GM12878 (cell line): Measurements from ENCODE around the gene IER3. TPM values are rescaled to one million over a fixed set of nuclear protein-coding genes. Genes with fewer than 3 reads are reported as not detected.

Experiments used
- ATAC-seq: fragments of 200-7000 bp; cut with Tn5 transposase; 3 replicates; pipeline ENCODE4 v1.9.1; 2020; ENCODE audit warnings: mild to moderate bottlenecking, moderate library complexity
- BruUV-seq: library from RNA; stranded (reverse); fragments of 400-500 nt; replicated peaks from 2 replicates; lab custom pipeline; 2021; lab: Mats Ljungman, UMichigan
- CTCF ChIA-PET: fragments of 300-600 bp; sonication (Branson Sonifier 250); formaldehyde crosslinking; extraction: SDS; loops from one replicate; lab custom pipeline; 2021; ENCODE audit warnings: inconsistent platforms; lab: Yijun Ruan, JAX
- POLR2A ChIA-PET: fragments of 350-600 bp; formaldehyde crosslinking; extraction: SDS; loops from one replicate; lab custom pipeline; 2021; ENCODE audit warnings: inconsistent platforms; lab: Charles Lee
- RAD21 ChIA-PET: fragments of 300-600 bp; sonication (Branson Sonifier 250); formaldehyde crosslinking; loops from one replicate; lab custom pipeline; 2023; ENCODE audit warnings: antibody characterized with exemption; ENCODE audit not compliant: unreplicated experiment; lab: Charles Lee
- SMC1A ChIA-PET: fragments of 300-600 bp; sonication (Branson Sonifier 250); formaldehyde crosslinking; loops from one replicate; lab custom pipeline; 2023; ENCODE audit not compliant: unreplicated experiment, uncharacterized antibody; lab: Charles Lee
- DNase-seq: peaks from one replicate; pipeline ENCODE4 v3.0.0-alpha.2; 2011; ENCODE audit warnings: low read depth, low spot score
- FAIRE-seq: peaks from 3 replicates; lab custom pipeline; 2011; peaks lifted over from hg19 to GRCh38; lab: Jason Lieb, UNC
- H2AFZ ChIP-seq: 2 replicates; pipeline ENCODE4 v1.6.0; 2011; ENCODE audit warnings: low read depth, low read length, control low read depth; ENCODE audit not compliant: control insufficient read depth
- H3K27ac ChIP-seq: 2 replicates; pipeline ENCODE4 v1.5.1; 2011; ENCODE audit warnings: control low read depth; ENCODE audit not compliant: control insufficient read depth, insufficient read depth
- H3K27me3 ChIP-seq, 2 experiments: replicated peaks in 1 of 2; 2 replicates each; pipeline versions ENCODE4 v1.6.0 to v1.6.1; 2011; ENCODE audit warnings: low read length in 1 of 2; ENCODE audit not compliant: control insufficient read depth in 2 of 2, insufficient read depth in 2 of 2
- H3K36me3 ChIP-seq, 2 experiments: 2 replicates each; pipeline ENCODE4 v1.5.1; 2011; ENCODE audit warnings: low read length in 1 of 2; ENCODE audit not compliant: control insufficient read depth in 2 of 2, insufficient read depth in 2 of 2
- H3K4me1 ChIP-seq: 2 replicates; pipeline ENCODE4 v1.6.1; 2011; ENCODE audit warnings: mild to moderate bottlenecking, low read length, moderate library complexity, mixed read lengths; ENCODE audit not compliant: control insufficient read depth, insufficient read depth
- H3K4me2 ChIP-seq: 2 replicates; pipeline ENCODE4 v1.6.0; 2011; ENCODE audit warnings: control low read depth; ENCODE audit not compliant: control insufficient read depth, insufficient read depth
- H3K4me3 ChIP-seq: fragments of 200-600 bp; sonication (generic); 2 replicates; pipeline ENCODE4 v1.5.1; 2016
- H3K79me2 ChIP-seq: 2 replicates; pipeline ENCODE4 v1.6.0; 2011; ENCODE audit warnings: low read length; ENCODE audit not compliant: control insufficient read depth, insufficient read depth
- H3K9ac ChIP-seq: 2 replicates; pipeline ENCODE4 v1.8.0; 2011; ENCODE audit warnings: low read length, control low read depth, mixed read lengths; ENCODE audit not compliant: control insufficient read depth, insufficient read depth
- H3K9me3 ChIP-seq: replicated peaks from 3 replicates; pipeline ENCODE4 v1.5.1; 2011; ENCODE audit warnings: mild to moderate bottlenecking, low read length; ENCODE audit not compliant: control insufficient read depth, insufficient read depth
- H4K20me1 ChIP-seq: 2 replicates; pipeline ENCODE4 v1.6.0; 2011; ENCODE audit not compliant: control insufficient read depth, insufficient read depth
- BRCA1 ChIP-seq: IDR thresholded peaks from 2 replicates; pipeline ENCODE4 v1.6.1; 2011; ENCODE audit warnings: low read depth, low read length, improper control_type of control experiment
- GATAD2B ChIP-seq: fragments of 450-650 bp; conservative IDR thresholded peaks from 2 replicates; pipeline ENCODE4 v1.6.1; 2017; ENCODE audit warnings: low read depth, mild to moderate bottlenecking, moderate library complexity
- MXI1 ChIP-seq: fragments of 150-350 bp; IDR thresholded peaks from 2 replicates; pipeline ENCODE4 v1.6.1; 2011; ENCODE audit warnings: low read depth, mild to moderate bottlenecking, inconsistent platforms, low read length, improper control_type of control experiment
- NBN ChIP-seq: fragments of 450-650 bp; IDR thresholded peaks from 2 replicates; pipeline ENCODE4 v1.6.1; 2016
- WGBS: methylation state at CpG from one replicate; pipeline ENCODE4 v1.1.6; 2016; ENCODE audit warnings: low lambda C conversion rate; ENCODE audit not compliant: insufficient replicate concordance, insufficient coverage; ENCODE audit errors: missing lambda C conversion rate; 5-methylcytosine and 5-hydroxymethylcytosine counted together
- in situ Hi-C: fragments of 300-500 bp; cut with MboI; formaldehyde crosslinking; loops from 9 replicates; pipeline ENCODE4 v1.14.3; 2018; ENCODE audit warnings: mixed read lengths
- intact Hi-C: fragments of 100-400 bp; cut with micrococcal nuclease; formaldehyde crosslinking; loops from one replicate; pipeline ENCODE4 v1.14.2; 2022; ENCODE audit not compliant: unreplicated experiment
- polyA plus RNA-seq, 11 experiments: library from polyadenylated mRNA; depleted of rRNA in 4 of 11; unstranded in 6 of 11; stranded (reverse) in 5 of 11; fragments of >200 nt; fragmentation: Nextera tagmentation in 4 of 11; fragmentation: Illumina TruSeq in 1 of 11; extraction: Ambion mirVana in 4 of 11; extraction: Trizol in 1 of 11; gene quantifications; 1 replicate in 1 of 11; 2 replicates in 10 of 11; pipeline versions ENCODE4 v1.2.1 to v1.2.3, GENCODE V29; 2011 to 2016; ENCODE audit warnings: inconsistent platforms in 2 of 11, missing spikeins in 2 of 11, low read depth in 1 of 11
- total RNA-seq, 4 experiments: library from RNA; depleted of rRNA in 3 of 4; stranded (reverse); fragments of >200 nt in 3 of 4; fragmentation: Illumina TruSeq in 1 of 4; extraction: Trizol in 1 of 4; gene quantifications; 2 replicates each; pipeline versions ENCODE4 v1.2.1 to v1.2.3, GENCODE V29; 2013 to 2021
- TF ChIP-seq, protein P1 (sequence below): fragments of 450-650 bp; IDR thresholded peaks from 2 replicates; pipeline ENCODE4 v1.6.1; 2018; ENCODE audit warnings: mild to moderate bottlenecking, low read depth, moderate library complexity; ENCODE audit not compliant: partially characterized antibody
- TF ChIP-seq, protein P2 (sequence below): IDR thresholded peaks from 2 replicates; pipeline ENCODE4 v1.6.1; 2012; ENCODE audit warnings: low read depth, low read length, improper control_type of control experiment
- TF ChIP-seq, protein P3 (sequence below): fragments of 450-650 bp; conservative IDR thresholded peaks from 2 replicates; pipeline ENCODE4 v1.6.1; 2017; ENCODE audit warnings: mild to moderate bottlenecking, moderate library complexity

IER3 gene
- total and polyA plus RNA-seq, 10 of the 15 experiments (the other 5 are each of a cell fraction or from before 2014, with no cell fraction given) = 1.9 to 100 (median 32.3) TPM

DNA sequence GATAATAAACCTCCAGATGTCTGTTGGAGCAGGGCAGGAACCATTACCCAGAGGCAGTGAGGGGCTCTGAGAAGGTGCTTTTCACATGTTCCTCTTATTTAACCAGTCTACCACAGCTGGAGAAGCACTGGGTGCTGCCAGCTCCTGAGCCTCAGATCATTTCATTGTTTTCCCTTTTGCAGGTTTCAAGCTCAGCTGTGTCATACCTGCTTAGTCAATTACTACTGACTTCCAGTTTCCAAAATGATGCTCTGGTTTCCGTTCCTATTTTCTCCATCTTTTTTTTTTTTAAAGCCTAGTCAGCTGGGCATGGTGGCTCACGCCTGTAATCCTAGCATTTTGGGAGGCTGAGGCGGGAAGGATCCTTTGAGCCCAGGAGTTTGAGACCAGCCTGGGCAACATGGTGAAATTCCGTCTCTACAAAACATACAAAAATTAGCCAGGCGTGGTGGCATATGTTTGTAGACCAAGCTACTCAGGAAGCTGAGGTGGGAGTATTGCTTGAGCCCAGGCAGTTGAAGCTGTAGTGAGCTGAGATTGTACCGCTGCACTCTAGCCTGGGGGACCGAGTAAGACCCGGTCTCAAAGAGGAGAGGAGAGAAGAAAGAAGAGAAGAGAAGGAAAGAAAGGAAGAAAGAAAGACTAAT lies 8.6 kb downstream of the IER3 start (continued):
- TF ChIP-seq MXI1 = no peak
- TF ChIP-seq, protein P1, sequence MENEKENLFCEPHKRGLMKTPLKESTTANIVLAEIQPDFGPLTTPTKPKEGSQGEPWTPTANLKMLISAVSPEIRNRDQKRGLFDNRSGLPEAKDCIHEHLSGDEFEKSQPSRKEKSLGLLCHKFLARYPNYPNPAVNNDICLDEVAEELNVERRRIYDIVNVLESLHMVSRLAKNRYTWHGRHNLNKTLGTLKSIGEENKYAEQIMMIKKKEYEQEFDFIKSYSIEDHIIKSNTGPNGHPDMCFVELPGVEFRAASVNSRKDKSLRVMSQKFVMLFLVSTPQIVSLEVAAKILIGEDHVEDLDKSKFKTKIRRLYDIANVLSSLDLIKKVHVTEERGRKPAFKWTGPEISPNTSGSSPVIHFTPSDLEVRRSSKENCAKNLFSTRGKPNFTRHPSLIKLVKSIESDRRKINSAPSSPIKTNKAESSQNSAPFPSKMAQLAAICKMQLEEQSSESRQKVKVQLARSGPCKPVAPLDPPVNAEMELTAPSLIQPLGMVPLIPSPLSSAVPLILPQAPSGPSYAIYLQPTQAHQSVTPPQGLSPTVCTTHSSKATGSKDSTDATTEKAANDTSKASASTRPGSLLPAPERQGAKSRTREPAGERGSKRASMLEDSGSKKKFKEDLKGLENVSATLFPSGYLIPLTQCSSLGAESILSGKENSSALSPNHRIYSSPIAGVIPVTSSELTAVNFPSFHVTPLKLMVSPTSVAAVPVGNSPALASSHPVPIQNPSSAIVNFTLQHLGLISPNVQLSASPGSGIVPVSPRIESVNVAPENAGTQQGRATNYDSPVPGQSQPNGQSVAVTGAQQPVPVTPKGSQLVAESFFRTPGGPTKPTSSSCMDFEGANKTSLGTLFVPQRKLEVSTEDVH = no peak

DNA sequence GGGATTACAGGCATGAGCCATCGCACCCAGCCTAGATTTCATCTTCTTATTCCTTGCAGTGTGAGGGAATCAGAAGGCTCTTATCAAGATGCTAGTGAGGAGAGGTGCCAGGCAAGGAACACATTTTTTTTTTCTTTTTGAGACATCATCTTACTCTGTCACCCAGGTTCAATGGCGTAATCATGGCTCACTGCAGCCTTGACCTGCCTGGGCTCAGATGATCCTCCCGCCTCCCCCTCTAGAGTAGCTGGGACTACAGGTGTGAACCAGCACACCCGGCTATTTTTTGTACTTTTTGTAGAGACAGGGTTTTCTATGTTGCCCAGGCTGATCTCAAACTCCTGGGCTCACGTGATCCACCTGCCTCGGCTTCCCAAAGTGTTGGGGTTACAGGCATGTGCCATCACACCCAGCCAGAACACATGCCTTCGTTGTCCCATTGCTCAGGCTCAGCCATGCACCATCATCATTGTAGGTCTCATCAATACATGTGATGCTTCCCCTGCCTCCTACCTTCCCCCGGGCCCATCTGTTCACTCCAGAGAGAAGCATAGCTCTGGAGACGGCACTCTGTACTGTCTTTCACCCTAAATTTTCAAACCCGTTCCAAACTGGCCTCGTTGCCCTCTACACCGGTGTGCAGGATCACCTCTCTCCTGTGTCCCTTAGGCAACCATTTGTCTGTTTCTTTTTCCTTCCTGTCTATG lies 12.0 kb downstream of the IER3 start:
- BruUV-seq = no TSS peak
- intact Hi-C loops = no loop called here
- Histone ChIP-seq H3K4me2 (no peak overlapping the region), H3K36me3 (peaks cover 9 to 10% of the 10 kb centered on the region in 2 experiments; a peak in 3 of 4 replicates), H3K27ac (no peak overlapping the region), H2AFZ (no peak overlapping the region), H3K4me3 (no peak overlapping the region), H3K4me1 (peaks cover 29% of the 10 kb centered on the region), H4K20me1 (no peaks in the 10 kb centered on the region), H3K27me3 (no peaks in the 10 kb centered on the region), H3K9ac (no peak overlapping the region), H3K79me2 (peaks cover 2% of the 10 kb centered on the region; the same call in 1 of the 2 replicates), H3K9me3 (no peaks in the 10 kb centered on the region)
- ChIA-PET POLR2A (interaction anchor here (1.1 to 4.4 kb wide), 8 partner anchors 11 to 99 kb away, joined by 3 to 36 read pairs (median 4); partner anchors contain the start of gene NRM), SMC1A (interaction anchor here (0.6 to 17.7 kb wide), 15 partner anchors 8 to 355 kb away, joined by 3 to 265 read pairs (median 8); partner anchors contain the start of genes DHX16, FLOT1, MRPS18B and PPP1R10), CTCF (interaction anchor here (0.6 to 22.7 kb wide), 25 partner anchors 8 to 347 kb away, joined by 3 to 487 read pairs (median 8); partner anchors contain the start of genes FLOT1, MDC1 and NRM), RAD21 (interaction anchor here (0.8 to 12.8 kb wide), 3 partner anchors 10 to 53 kb away, joined by 3 to 232 read pairs (median 31); partner anchors contain the start of genes DHX16, FLOT1 and TUBB)
- FAIRE-seq (no peak), DNase-seq (no peak), ATAC-seq (no peak)
- in situ Hi-C loops = loop anchor here (5.0 kb wide), 1 partner anchor 250 kb away; no protein-coding TSS in a partner anchor
- no peak for TF ChIP-seq NBN
- no peak for TF ChIP-seq GATAD2B
- no peak for TF ChIP-seq BRCA1
- TF ChIP-seq, protein P2, sequence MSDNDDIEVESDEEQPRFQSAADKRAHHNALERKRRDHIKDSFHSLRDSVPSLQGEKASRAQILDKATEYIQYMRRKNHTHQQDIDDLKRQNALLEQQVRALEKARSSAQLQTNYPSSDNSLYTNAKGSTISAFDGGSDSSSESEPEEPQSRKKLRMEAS = no peak
- TF ChIP-seq, protein P3, sequence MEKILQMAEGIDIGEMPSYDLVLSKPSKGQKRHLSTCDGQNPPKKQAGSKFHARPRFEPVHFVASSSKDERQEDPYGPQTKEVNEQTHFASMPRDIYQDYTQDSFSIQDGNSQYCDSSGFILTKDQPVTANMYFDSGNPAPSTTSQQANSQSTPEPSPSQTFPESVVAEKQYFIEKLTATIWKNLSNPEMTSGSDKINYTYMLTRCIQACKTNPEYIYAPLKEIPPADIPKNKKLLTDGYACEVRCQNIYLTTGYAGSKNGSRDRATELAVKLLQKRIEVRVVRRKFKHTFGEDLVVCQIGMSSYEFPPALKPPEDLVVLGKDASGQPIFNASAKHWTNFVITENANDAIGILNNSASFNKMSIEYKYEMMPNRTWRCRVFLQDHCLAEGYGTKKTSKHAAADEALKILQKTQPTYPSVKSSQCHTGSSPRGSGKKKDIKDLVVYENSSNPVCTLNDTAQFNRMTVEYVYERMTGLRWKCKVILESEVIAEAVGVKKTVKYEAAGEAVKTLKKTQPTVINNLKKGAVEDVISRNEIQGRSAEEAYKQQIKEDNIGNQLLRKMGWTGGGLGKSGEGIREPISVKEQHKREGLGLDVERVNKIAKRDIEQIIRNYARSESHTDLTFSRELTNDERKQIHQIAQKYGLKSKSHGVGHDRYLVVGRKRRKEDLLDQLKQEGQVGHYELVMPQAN = no peak
- WGBS = 95% methylated on average over 10 of the region's 12 CpGs
